DOHH2 (cell line): ENCODE measurements around the gene SIAH1.

Experiments
- CTCF ChIP-seq: fragments of 200-600 bp; sonication (generic); IDR thresholded peaks from one replicate; pipeline ENCODE4 v1.5.1; 2014; ENCODE audit warnings: antibody characterized with exemption, mild to moderate bottlenecking, low read depth, low read length; ENCODE audit not compliant: poor library complexity, severe bottlenecking
- EZH2phosphoT487 ChIP-seq: fragments of 200-600 bp; sonication (generic); IDR thresholded peaks from 2 replicates; pipeline ENCODE4 v1.6.1; 2017; ENCODE audit warnings: borderline replicate concordance, mild to moderate bottlenecking, antibody characterized with exemption, low read length, moderate library complexity, mixed read lengths

GRCh38 chr16:48432136-48432535 lies 46.9 kb upstream of the SIAH1 start:
- no peak for TF ChIP-seq CTCF
- TF ChIP-seq EZH2phosphoT487 = no peak
